AG04449 (cell line): Measurements from ENCODE around the gene ADGRD2.

Experiments used
- CTCF ChIA-PET: fragments of 350-600 bp; formaldehyde crosslinking; extraction: SDS; loops from one replicate; lab custom pipeline; 2021; ENCODE audit warnings: antibody characterized with exemption; lab: Yijun Ruan, JAX
- POLR2A ChIA-PET: fragments of 400-600, 350-600 bp; formaldehyde crosslinking; extraction: SDS; loops from one replicate; lab custom pipeline; 2020; ENCODE audit warnings: antibody characterized with exemption, inconsistent platforms; lab: Yijun Ruan, JAX
- DNase-seq: peaks from one replicate; pipeline ENCODE4 v3.0.0-alpha.2; 2010; ENCODE audit warnings: low read depth, low spot score
- H3K4me3 ChIP-seq: 2 replicates; pipeline ENCODE4 v1.5.1; 2011; ENCODE audit warnings: low read depth, mild to moderate bottlenecking, control low read depth, low read length
- CTCF ChIP-seq: IDR thresholded peaks from one replicate; pipeline ENCODE4 v1.5.1; 2011; ENCODE audit warnings: mild to moderate bottlenecking, moderate library complexity, low read length, control low read depth, inconsistent platforms; ENCODE audit not compliant: insufficient read depth; ENCODE audit errors: missing control alignments

ADGRD2 gene

GRCh38 chr9:124500796-124501611 is 50.8 kb downstream of the ADGRD2 start:
- no peak for DNase-seq
- POLR2A ChIA-PET = no interaction called here
- CTCF ChIA-PET = interaction anchor here (1.3 to 1.5 kb wide), 2 partner anchors 15 to 36 kb away, joined by 3 to 5 read pairs; no protein-coding TSS in a partner anchor
- no peak overlapping the region for H3K4me3 ChIP-seq
- no peak for TF ChIP-seq CTCF

- DNase-seq = no peak
- H3K4me3 ChIP-seq = no peak overlapping the region
- TF ChIP-seq CTCF = no peak
- CTCF ChIA-PET = interaction anchor here (1.3 to 1.5 kb wide), 2 partner anchors 14 to 35 kb away, joined by 3 to 5 read pairs; no protein-coding TSS in a partner anchor
- POLR2A ChIA-PET = no interaction called here
These were observed 51.6 kb downstream of the ADGRD2 start for GRCh38 chr9:124501771-124502320.

GRCh38 chr9:124502711-124503702 is 52.8 kb downstream of the ADGRD2 start:
- no peak for TF ChIP-seq CTCF
- H3K4me3 ChIP-seq = no peak overlapping the region
- POLR2A ChIA-PET = no interaction called here
- CTCF ChIA-PET = interaction anchor here (1.3 kb wide), 1 partner anchor 34 kb away, joined by 3 read pairs; no protein-coding TSS in a partner anchor
- DNase-seq = no peak

- TF ChIP-seq CTCF = no peak
- ChIA-PET POLR2A (no interaction called here), CTCF (interaction anchor here (1.0 kb wide), 1 partner anchor 11 kb away, joined by 3 read pairs; no protein-coding TSS in a partner anchor)
- no peak overlapping the region for H3K4me3 ChIP-seq
- no peak for DNase-seq
These were observed 53.7 kb downstream of the ADGRD2 start for GRCh38 chr9:124503713-124504529.

GRCh38 chr9:124504530-124505005 is 54.3 kb downstream of the ADGRD2 start:
- no peak for DNase-seq
- POLR2A ChIA-PET = no interaction called here
- no peak for TF ChIP-seq CTCF
- no peak overlapping the region for H3K4me3 ChIP-seq
- CTCF ChIA-PET = interaction anchor here (1.0 kb wide), 1 partner anchor 10 kb away, joined by 3 read pairs; no protein-coding TSS in a partner anchor
